T-helper 2 cell treated with Interferon-gamma antibody and Interleukin-4, amounts not matched to agents 100 ng/mL and 5 ng/mL, for 36 hours (primary cell): ENCODE measurements around the gene COG1. TPM values are rescaled to one million over a fixed set of nuclear protein-coding genes. Genes with fewer than 3 reads are reported as not detected.
"Not testable (repeated sequence)": the region's sequence is repeated elsewhere in the genome, so short reads cannot be mapped to it uniquely, and the experiment has no call there.

Source experiments
- intact Hi-C: fragments of 100-400 bp; cut with micrococcal nuclease; formaldehyde crosslinking; loops from one replicate; pipeline ENCODE4 v1.15.1; 2023
- total RNA-seq: library from RNA; stranded (reverse); gene quantifications from 2 replicates; pipeline ENCODE4 v1.2.3, GENCODE V29; 2022

The COG1 gene
- total RNA-seq = 29.8 and 32.4 TPM in 2 replicates

DNA sequence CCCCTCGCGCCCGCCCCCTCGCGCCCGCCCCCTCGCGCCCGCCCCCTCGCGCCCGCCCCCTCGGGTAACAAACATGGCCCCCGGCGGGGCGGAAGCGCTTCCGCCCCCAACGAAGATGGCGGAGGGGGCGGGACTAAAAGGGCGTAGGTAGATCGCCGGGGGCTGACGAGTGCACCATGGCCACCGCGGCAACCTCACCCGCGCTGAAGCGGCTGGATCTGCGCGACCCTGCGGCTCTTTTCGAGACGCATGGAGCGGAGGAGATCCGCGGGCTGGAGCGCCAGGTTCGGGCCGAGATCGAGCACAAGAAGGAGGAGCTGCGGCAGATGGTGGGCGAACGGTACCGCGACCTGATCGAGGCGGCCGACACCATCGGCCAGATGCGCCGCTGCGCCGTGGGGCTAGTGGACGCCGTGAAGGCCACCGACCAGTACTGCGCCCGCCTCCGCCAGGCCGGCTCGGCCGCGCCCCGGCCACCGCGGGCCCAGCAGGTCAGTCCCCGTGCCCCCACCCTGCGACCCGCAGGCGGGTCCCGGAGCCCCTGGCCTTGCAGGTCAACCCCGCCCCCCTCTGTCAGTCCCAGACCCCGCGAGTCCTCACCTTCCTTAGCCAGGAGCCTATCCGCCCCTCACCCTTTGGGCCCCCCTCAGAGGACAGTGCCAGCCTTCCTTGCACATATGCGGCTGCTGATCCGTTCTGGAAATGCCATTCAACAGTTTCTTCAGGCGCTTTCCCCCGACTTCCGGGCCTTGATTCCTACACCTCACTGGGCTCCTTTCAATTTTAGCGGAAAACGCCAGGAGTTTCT, at the start of gene COG1:
Gene COG1, plus strand, starts transcription at position 162 of the 808 bp plus-strand sequence. Its CDS starts 15 bp downstream, at position 177.
- intact Hi-C loops = loop anchor here (1.0 to 5.0 kb wide), 6 partner anchors 34 to 1009 kb away; partner anchors contain the start of genes RPL38 and SLC39A11

DNA sequence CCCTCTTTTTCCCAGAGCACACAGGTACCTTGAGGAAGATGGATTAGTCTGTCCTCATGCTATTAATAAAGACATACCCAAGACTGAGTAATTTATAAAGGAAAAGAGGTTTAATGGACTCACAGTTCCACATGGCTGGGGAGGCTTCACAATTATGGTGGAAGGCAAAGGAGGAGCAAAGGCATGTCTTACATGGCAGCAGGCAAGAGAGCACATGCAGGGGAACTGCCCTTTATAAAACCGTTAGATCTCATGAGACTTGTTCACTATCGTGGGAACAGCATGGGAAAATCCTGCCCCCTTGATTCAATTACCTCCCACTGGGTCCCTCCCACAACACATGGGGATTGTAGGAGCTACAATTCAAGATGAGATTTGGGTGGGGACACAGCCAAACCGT, 48.6 kb upstream of the COG1 start:
- intact Hi-C loops = not testable (repeated sequence)

- intact Hi-C loops = no loop called here
Measured at GRCh38 chr17:73145641-73146040, 47.2 kb upstream of the COG1 start.

GRCh38 chr17:73147791-73148190, 45.1 kb upstream of the COG1 start:
- intact Hi-C loops = not testable (repeated sequence)

GRCh38 chr17:73148540-73149334, 44.1 kb upstream of the COG1 start:
- intact Hi-C loops = no loop called here

DNA sequence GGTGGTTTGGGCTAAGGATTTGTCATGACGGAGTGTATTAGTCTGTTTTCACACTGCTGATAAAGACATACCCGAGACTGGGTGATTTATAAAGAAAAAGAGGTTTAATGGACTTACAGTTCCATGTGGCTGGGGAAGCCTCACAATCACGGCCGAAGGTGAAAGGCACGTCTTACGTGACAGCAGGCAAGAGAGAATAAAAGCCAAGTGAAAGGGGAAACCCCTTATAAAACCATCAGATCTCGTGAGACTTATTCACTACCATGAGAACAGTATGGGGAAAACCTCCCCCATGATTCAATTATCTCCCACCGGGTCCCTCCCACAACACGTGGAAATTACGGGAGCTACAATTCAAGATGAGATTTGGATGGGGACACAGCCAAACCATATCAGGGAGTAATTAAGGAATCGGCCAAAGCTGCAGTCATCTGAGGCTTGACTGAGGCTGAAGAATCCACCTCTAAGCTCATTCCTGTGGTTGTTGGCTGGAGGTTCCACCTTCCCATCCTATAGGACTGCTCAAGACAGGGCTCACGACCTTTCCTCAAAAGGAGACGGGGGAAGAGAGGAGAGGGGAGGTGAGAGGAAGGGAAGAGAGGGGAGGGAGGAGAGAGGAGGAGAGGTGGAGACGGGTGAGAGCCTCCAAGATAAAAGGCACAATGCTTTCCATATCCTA, 42.1 kb upstream of the COG1 start:
- intact Hi-C loops = not testable (repeated sequence)

- intact Hi-C loops = no loop called here
Measured at GRCh38 chr17:73151916-73152632, 40.8 kb upstream of the COG1 start.

- intact Hi-C loops = loop anchor here (1.0 kb wide), 3 partner anchors 169 to 598 kb away; no protein-coding TSS in a partner anchor
Measured at GRCh38 chr17:73155410-73156165, 37.3 kb upstream of the COG1 start.

DNA sequence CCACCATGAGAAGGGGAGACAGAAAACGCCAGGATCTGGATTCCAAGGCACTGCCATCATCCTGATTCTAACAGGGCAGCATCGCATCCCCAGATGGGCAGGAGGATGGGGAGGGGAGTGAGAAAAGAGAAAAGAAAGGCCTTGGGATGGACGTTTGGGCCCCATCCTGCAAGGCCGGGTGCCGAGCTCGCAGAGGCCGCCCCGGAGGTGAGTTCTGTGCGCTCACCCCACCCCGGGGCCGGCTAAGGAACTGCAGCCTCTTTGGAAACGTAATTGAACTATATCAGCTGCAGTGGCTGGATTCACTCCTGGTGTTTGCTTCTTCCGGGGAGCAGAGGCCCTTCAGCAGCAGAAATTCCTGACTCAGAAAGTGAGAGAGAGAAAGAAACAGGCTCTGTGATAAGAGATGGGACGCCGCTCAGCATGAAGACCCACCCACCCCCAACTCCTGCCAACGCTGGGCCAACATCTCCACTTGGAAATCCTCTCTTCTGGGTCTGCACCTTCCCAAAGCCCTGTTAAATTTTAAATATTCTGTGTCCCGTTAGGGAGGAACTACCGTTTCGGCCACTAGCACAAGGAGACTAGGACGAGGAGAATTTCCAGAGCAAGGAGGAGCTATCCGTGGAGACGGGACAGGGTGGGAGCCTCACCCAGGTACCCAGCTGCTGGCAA, 36.6 kb upstream of the COG1 start:
- intact Hi-C loops = loop anchor here (1.0 kb wide), 3 partner anchors 170 to 599 kb away; no protein-coding TSS in a partner anchor

DNA sequence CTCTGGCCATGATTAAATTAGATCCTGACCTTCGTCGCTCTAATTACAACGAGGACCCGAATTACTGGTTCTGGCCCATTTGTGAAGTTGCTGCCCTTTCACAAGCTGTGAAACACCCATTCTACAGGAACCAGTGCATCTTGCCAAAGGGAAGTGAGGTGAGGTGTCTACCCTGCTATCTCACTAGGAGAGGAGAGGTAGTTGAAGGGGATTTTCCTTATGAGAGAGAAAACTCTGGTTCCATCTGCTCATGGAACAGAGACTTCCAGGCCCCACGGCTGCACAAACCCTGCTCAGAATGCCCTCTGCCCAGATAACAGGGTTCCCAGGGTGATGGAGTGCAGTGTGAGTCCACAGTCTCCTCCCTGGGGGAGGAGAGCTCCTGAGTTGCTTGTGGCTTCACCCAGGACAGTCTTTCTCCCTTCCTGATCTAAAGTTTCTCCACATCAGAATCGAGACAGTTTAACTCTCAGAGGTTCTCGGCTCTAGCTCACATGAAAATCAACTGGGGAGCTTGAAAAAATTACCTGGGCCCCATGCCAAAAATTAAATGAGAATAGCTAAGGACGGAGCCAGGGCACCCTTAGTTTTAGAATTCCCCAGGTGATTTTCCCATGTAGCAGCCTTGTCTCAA, 35.9 kb upstream of the COG1 start:
- intact Hi-C loops = loop anchor here (1.0 kb wide), 3 partner anchors 171 to 600 kb away; no protein-coding TSS in a partner anchor

- intact Hi-C loops = no loop called here
Measured at GRCh38 chr17:73157521-73157890, 35.3 kb upstream of the COG1 start.

GRCh38 chr17:73158133-73158532, 34.7 kb upstream of the COG1 start:
- intact Hi-C loops = no loop called here

- intact Hi-C loops = no loop called here
Measured at GRCh38 chr17:73160980-73161630, 31.8 kb upstream of the COG1 start.

GRCh38 chr17:73163043-73163442, 29.8 kb upstream of the COG1 start:
- intact Hi-C loops = no loop called here

DNA sequence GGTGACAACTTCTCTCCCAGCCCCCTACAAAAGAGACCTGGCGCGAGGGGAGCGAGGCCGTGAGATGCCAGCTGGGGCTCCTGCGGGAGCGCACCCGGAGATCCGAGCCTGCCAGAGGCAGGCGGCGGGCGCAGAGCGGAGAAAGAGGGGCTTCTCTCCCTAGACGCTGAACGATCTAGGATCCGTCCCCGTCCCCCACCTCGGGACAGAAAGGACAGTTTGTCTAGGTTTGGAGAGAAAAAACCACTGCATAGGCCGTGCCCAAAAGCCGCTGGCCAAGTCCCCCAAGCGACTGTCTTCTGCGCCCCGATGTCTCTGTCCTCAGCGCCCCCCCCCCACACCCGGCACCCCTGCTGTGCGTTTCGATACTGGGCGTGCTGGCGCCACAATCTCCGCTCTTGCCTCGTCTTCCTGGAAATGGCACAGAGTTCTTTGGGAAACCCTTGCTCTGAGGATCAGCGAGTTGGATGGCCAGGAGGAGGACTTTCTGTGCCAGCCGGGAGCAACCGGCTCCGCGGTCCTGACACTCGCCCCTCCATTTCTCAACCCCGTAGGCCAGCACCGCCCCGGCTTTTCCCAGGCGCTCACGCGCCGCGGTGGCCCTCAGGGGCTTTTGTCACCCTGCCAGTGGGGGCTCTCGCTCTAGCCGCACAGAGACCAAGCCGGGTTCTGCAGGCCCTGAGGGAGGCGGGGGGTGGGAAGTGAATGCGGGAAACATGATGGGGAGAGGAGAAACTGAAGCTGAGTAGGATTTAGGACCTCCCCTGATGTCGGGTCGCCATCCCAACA, 27.0 kb upstream of the COG1 start:
- intact Hi-C loops = no loop called here

GRCh38 chr17:73166731-73167581, 25.9 kb upstream of the COG1 start:
- intact Hi-C loops = no loop called here

- intact Hi-C loops = no loop called here
Measured at GRCh38 chr17:73168667-73169066, 24.2 kb upstream of the COG1 start.
